Left lung (tissue), 10 donors: ENCODE measurements around the gene RASIP1. TPM values are rescaled to one million over a fixed set of nuclear protein-coding genes. Genes with fewer than 3 reads are reported as not detected.
"Not testable (repeated sequence)": the region's sequence is repeated elsewhere in the genome, so short reads cannot be mapped to it uniquely, and the experiment has no call there.

Experiments used
- ATAC-seq: fragments of 200-7000 bp; cut with Tn5 transposase; one replicate; pipeline ENCODE4 v1.9.1; 2020; ENCODE audit warnings: moderate library complexity
- DNase-seq, 4 donors: peaks; one replicate each; pipeline ENCODE4 v3.0.0-alpha.2; 2013 to 2020
- H3K27ac ChIP-seq, 2 donors: fragments of 200-600 bp; sonication (generic) in 1 of 2; one replicate each; pipeline versions ENCODE4 v1.5.0 to v1.8.0; 2020 to 2021
- H3K27me3 ChIP-seq, 2 donors: fragments of 200-600 bp; sonication (generic) in 1 of 2; one replicate each; pipeline versions ENCODE4 v1.5.0 to v1.8.0; 2020 to 2021
- H3K36me3 ChIP-seq, 2 donors: fragments of 200-600 bp; sonication (generic) in 1 of 2; one replicate each; pipeline versions ENCODE4 v1.5.0 to v1.8.0; 2020 to 2021
- H3K4me1 ChIP-seq, 2 donors: fragments of 200-600 bp; one replicate each; pipeline ENCODE4 v1.8.0; 2021
- H3K4me3 ChIP-seq, 2 donors: fragments of 200-600 bp; sonication (generic) in 1 of 2; one replicate each; pipeline versions ENCODE4 v1.5.0 to v1.8.0; 2020 to 2021; ENCODE audit warnings: mild to moderate bottlenecking in 1 of 2
- H3K9me3 ChIP-seq, 2 donors: fragments of 200-600 bp; sonication (generic) in 1 of 2; one replicate each; pipeline versions ENCODE4 v1.5.0 to v1.8.0; 2020 to 2021
- intact Hi-C, 2 donors: fragments of 100-400 bp; cut with DNase I; formaldehyde crosslinking; loops; one replicate each; pipeline versions ENCODE4 v1.11.2 to v1.14.2; 2022
- polyA plus RNA-seq, 6 donors: library from polyadenylated mRNA; unstranded; fragments of 120-200 nt; gene quantifications; one replicate each; pipeline ENCODE4 v1.2.1, GENCODE V29; 2013; ENCODE audit not compliant: insufficient read length in 6 of 6
- total RNA-seq, 2 donors: library from RNA; stranded (reverse); fragmentation: NEBNext Ultra II Directional; extraction: Animal tissue kit (Norgen Biotek cat#: 25700); gene quantifications; one replicate each; pipeline ENCODE4 v1.2.1, GENCODE V29; 2021
- TF ChIP-seq, protein P1 (sequence below), 2 donors: fragments of 200-600 bp; sonication (generic) in 1 of 2; IDR thresholded peaks; one replicate each; pipeline versions ENCODE4 v1.5.0 to v1.8.0; 2021; ENCODE audit warnings: antibody characterized with exemption in 2 of 2
- donor health status: DM: no; HTN: yes; CAD: no.
- donor health status: DM: no; HTN: no; CAD: no.

Gene RASIP1
- total and polyA plus RNA-seq, 8 donors = 15.0 to 29.9 (median 23.8) TPM

DNA sequence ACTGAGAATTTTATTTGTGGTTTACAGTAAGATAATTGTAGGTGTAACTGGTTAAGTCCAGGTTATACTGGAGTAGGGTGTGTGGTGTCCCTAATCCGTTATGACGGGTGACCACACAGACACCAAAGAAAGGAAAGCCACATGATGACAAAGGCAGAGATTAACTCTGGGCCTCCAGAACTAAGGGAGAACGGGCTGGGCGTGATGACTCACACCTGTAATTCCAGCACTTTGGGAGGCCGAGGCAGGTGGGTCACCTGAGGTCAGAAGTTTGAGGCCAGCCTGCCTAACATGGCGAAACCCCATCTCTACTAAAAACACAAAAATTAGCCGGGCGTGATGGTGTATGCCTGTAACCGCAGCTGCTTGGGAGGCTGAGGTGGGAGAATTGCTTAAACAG is 54.8 kb downstream of the RASIP1 start:
- no peaks in the 10 kb centered on the region for H3K36me3 ChIP-seq
- H3K27ac ChIP-seq = no peak overlapping the region
- no peak overlapping the region for H3K4me3 ChIP-seq
- H3K9me3 ChIP-seq = no peaks in the 10 kb centered on the region
- H3K27me3 ChIP-seq = no peaks in the 10 kb centered on the region
- DNase-seq (no peak), ATAC-seq (no peak)
- intact Hi-C loops = no loop called here
- H3K4me1 ChIP-seq = peaks cover 0 to 7% of the 10 kb centered on the region in 2 donors
- TF ChIP-seq, protein P1, sequence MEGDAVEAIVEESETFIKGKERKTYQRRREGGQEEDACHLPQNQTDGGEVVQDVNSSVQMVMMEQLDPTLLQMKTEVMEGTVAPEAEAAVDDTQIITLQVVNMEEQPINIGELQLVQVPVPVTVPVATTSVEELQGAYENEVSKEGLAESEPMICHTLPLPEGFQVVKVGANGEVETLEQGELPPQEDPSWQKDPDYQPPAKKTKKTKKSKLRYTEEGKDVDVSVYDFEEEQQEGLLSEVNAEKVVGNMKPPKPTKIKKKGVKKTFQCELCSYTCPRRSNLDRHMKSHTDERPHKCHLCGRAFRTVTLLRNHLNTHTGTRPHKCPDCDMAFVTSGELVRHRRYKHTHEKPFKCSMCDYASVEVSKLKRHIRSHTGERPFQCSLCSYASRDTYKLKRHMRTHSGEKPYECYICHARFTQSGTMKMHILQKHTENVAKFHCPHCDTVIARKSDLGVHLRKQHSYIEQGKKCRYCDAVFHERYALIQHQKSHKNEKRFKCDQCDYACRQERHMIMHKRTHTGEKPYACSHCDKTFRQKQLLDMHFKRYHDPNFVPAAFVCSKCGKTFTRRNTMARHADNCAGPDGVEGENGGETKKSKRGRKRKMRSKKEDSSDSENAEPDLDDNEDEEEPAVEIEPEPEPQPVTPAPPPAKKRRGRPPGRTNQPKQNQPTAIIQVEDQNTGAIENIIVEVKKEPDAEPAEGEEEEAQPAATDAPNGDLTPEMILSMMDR (IDR thresholded peaks at IDR 0.05) = no peak

DNA sequence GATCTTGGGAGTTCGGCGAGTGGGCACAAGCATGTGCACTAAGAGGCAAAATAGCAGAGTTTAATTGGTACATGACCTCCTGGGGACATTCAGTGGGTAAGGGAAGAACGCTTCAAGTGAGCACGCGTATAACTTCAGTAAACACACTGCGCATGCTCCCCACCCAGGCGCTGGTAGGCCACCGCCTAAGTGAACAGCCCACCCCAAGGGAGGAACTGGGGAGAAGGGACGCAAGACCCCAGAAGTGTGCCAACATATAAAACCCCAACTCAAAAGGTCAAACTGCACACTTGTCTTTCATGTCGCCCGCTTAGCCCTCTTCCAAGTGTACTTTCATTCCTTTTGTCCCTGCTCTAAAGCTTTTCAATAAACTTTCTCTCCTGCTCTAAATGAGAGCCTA is 57.1 kb downstream of the RASIP1 start:
- ATAC-seq (peak; percentile 79), DNase-seq (peak in 3 of 4 donors; percentile 49 to 81 (median 52))
- Histone ChIP-seq H3K4me3 (no peak overlapping the region), H3K27ac (no peak overlapping the region), H3K4me1 (peaks cover 0 to 7% of the 10 kb centered on the region in 2 donors), H3K36me3 (no peaks in the 10 kb centered on the region), H3K27me3 (no peaks in the 10 kb centered on the region), H3K9me3 (no peaks in the 10 kb centered on the region)
- TF ChIP-seq, protein P1 (IDR thresholded peaks at IDR 0.05) = no peak
- intact Hi-C loops = no loop called here

DNA sequence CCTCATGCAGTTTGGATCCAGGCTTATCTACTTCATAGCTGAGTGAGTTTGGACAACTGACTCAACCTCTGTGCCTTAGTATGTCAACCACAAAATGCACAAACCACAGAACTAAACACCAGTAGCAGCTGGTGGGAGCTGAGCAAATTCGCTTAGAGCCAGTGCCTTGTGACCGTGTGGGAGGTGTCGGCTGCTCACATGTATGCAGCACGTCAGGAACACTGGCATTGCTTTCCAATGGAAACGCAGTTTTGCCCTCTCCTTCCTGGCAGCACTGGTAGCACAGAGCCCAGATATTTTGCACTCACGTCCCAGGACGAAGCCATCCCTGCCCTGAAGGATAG is 59.3 kb downstream of the RASIP1 start:
- H3K27me3 ChIP-seq = no peaks in the 10 kb centered on the region
- no peak overlapping the region for H3K4me3 ChIP-seq
- no peaks in the 10 kb centered on the region for H3K36me3 ChIP-seq
- no peak for ATAC-seq
- no peaks in the 10 kb centered on the region for H3K9me3 ChIP-seq
- no peak overlapping the region for H3K27ac ChIP-seq
- TF ChIP-seq, protein P1 (IDR thresholded peaks at IDR 0.05) = no peak
- intact Hi-C loops = no loop called here
- peaks cover 0 to 7% of the 10 kb centered on the region in 2 donors for H3K4me1 ChIP-seq
- DNase-seq = no peak

DNA sequence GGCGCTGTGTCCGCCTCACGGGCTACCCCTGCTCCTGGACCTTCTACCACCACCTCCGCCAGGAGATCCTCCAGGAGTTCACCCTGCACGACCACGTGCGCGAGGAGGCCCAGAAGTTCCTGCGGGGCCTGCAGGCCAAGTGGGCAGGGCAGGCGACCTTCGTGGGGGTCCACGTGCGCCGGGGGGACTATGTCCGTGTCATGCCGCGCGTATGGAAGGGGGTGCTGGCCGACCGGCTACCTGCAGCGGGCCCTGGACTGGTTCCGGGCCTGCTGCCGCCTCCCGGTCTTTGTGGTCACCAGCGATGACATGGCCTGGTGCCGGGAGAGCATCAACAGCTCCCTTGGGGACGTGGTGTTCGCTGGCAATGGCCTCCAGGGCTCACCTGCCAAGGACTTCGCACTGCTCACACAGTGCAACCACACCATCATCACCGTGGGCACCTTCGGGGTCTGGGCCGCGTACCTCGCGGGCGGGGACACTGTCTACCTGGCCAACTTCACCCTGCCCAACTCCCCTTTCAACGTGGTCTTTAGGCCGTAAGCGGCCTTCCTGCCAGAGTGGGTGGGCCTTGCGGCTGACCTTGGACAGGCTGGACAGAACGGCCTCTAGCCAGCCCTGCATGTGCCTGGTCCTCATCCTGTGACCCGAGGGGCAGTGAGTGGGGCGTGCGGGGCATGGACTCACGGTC is 59.8 kb downstream of the RASIP1 start:
- DNase-seq (no peak), ATAC-seq (no peak)
- H3K27ac ChIP-seq = no peak overlapping the region
- intact Hi-C loops = no loop called here
- H3K9me3 ChIP-seq = no peaks in the 10 kb centered on the region
- H3K36me3 ChIP-seq = no peaks in the 10 kb centered on the region
- H3K4me1 ChIP-seq = peaks cover 0 to 10% of the 10 kb centered on the region in 2 donors
- no peaks in the 10 kb centered on the region for H3K27me3 ChIP-seq
- TF ChIP-seq, protein P1 (IDR thresholded peaks at IDR 0.05) = no peak
- H3K4me3 ChIP-seq = no peak overlapping the region

DNA sequence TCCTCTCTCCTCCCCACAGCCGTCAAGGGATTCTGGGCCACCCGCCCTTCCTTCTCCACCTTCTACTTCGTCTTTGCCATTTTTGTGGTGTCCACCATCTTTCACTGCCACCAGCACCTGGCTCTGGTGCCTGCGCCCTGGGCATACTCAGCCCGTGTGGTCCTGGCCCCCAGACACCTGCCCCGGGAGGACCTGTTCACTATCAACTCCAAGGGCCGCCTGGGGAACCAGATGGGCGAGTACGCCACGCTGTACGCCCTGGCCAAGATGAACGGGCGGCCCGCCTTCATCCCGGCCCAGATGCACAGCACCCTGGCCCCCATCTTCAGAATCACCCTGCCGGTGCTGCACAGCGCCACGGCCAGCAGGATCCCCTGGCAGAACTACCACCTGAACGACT is 60.4 kb downstream of the RASIP1 start:
- peaks cover 0 to 15% of the 10 kb centered on the region in 2 donors for H3K4me1 ChIP-seq
- H3K9me3 ChIP-seq, H3K27ac ChIP-seq, ATAC-seq, H3K36me3 ChIP-seq, H3K27me3 ChIP-seq, DNase-seq, H3K4me3 ChIP-seq, intact Hi-C loops: not testable (repeated sequence)

DNA sequence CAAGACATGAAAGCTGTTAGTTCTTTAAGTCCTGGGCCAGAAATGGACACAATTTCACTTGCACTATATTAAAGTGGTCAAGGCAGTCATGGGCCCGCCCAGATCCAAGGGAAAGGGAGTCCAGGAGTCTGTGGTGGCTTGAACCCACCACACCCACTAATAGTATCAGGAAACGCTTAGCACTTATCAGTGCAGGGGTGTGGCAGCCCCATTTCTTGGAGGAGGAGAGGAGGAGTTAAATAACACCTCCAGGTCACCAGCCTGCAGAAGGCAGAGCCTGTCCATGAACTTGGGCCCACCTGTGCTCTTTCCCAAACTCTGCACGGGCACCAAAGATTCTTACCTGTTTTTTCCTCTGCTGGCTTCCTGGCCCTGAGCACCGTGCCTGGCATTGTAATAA is 62.2 kb downstream of the RASIP1 start:
- Histone ChIP-seq H3K36me3 (no peaks in the 10 kb centered on the region), H3K27me3 (no peaks in the 10 kb centered on the region), H3K4me3 (no peak overlapping the region), H3K9me3 (no peaks in the 10 kb centered on the region), H3K4me1 (peaks cover 0 to 14% of the 10 kb centered on the region in 2 donors), H3K27ac (no peak overlapping the region)
- intact Hi-C loops = no loop called here
- TF ChIP-seq, protein P1 (IDR thresholded peaks at IDR 0.05) = no peak
- ATAC-seq = peak; percentile 17
- DNase-seq = no peak
